HG02588 (cell line): Measurements from ENCODE around the gene ANTXR2.
"Not testable (repeated sequence)": the region's sequence is repeated elsewhere in the genome, so short reads cannot be mapped to it uniquely, and the experiment has no call there.

Experiments used
- ATAC-seq: cut with Tn5 transposase; IDR thresholded peaks from one replicate; pipeline ENCODE4 v1.9.1; 2021; ENCODE audit warnings: mild to moderate bottlenecking, moderate library complexity; ENCODE audit not compliant: unreplicated experiment

The ANTXR2 gene

DNA sequence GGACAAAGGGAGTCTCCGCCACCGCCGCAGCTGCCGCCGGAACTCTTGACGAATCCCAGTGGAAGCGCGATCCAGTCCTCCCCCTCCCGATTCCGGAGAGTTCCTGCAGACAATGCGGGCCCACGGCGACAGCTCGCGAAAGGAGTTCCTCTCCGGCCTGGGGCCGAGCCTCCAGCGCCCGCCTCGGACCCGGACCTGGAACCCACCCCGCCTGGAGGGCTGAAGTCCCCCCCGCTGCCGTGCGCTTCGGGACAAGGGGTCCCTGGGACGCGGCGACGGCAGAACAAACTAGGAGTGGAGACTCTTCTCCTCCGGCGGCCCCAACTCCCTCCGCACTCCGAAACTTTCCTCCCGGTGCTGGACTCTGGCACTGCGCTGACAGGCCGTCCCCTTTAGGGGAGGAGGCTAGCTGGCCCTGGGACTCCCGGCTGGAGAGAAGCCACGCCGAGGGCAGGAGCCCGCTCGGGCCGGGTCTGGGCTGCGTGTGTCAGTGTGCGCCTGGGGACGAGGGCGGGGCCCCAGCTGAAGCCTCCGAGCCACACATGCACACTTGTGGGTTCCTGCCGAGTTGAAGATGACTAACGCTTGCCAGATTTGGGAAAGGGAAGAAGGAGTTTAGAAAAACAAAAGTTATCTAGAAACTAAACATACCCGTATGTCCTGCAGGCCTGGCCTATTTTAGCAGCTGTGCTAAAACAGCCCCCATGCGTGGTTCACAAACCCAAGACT is at the start of gene ANTXR2:
TSS of gene ANTXR2 (minus strand) at position 486 of the 729 bp plus-strand sequence. CDS start 669 bp downstream, outside the sequence.
- peak; percentile 68 for ATAC-seq

DNA sequence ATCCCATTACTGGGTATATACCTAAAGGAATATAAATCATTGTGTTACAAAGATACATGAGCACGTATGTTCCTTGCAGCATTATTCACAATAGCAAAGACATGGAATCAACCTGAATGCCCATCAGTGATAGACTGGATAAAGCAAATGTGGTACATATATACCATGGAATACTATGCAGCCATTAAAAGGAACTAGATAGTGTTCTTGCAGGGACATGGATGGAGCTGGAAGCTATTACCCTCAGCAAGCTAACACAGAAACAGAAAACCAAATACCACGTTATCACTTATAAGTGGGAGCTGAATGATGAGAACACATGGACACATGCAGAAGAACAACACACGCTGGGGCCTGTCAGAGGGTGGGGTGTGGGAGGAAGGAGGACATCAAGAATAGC is 48.8 kb upstream of the ANTXR2 start:
- ATAC-seq = not testable (repeated sequence)

DNA sequence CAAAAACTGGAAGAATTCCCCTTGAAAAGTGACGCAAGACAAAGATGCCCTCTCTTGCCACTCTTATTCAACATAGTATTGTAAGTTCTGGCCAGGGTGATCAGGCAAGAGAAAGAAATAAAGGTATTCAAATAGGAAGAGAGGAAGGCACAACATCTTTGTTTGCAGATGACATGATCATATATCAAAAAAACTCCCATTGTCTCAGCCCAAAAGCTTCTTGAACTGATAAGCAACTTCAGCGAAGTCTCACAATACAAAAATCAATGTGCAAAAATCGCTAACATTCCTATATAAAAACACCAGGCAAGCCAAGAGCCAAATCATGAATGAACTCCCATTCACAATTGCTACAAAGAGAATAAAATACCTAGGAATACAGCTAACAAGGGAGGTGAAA is 46.6 kb upstream of the ANTXR2 start:
- ATAC-seq = not testable (repeated sequence)

DNA sequence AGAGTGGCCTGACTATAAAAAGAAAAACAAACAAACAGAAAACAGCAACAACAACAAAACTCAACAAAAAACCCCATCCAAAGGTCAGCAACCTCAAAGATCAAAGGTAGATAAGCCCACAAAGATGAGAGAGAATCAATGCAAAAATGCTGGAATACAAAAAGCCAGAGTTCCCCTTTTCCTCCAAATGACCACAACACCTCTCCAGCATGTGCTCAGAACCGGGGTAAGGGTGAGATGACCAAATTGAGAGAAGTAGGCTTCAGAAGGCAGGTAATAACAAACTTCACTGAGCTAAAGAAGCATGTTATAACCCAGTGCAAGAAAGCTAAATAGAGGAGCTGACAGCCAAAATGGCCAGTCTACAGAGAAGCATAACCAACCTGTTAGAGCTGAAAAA is 43.5 kb upstream of the ANTXR2 start:
- no peak for ATAC-seq

DNA sequence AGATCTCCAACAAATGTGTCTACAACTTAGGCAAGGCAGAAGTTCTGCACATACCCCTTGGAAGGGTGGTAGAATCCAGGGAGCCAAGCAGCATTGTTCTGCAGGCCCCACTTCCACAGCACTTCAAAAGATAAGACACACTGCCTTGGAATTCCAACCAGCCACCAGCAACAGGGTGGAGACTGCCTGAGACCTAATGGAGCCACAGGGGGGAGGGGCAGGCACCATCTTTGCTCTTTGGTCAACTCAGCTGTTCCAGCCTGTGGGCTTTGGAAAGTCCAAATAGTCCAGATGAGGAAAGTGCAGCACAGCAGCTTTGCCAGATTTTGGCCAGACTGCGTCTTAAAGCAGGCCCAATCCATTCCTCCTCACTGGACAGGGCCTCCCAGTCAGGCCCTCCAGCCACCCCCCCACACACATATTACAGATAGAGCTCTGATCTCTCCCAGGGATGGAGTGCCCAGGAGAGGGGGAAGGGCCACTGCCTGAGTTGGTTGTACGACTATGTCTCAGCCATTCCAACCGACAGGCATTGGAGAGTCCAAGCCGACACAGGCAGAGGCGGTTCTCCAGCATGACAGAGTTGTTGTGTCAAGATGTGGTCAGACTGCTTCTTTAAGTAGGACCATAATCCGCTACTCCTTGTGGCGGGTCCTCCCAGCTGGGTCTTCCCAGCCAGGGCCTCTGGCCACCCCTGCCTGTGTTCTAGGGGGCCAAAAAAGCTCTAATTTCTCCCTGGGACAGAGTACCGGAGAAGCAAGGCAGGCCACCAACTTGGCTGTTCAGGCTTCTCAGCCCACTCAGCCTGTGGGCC is 42.5 kb upstream of the ANTXR2 start:
- ATAC-seq = no peak

DNA sequence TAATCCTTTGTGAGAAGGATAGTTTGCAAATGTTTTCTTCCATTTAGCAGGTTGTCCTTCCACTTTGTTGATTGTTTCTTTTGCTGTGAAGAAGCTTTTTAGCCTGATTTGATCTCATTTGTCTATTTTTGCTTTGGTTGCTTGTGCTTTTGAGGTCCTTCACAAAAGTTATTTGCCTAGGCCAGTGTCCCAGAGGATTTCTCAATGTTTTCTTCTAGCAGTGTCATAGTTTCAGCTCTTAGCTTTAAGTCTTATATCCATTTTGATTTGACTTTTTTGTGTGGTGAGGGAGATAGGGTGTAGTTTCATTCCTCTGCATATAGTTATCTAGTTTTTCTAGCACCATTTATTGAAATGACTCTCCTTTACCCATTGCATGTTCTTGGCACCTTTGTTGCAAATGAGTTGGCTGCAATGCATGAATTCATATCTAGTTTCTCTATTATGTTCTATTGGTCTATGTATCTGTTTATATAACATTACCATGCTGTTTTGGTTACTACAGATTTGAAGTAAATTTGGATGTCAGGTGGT is 41.8 kb upstream of the ANTXR2 start:
- no peak for ATAC-seq

DNA sequence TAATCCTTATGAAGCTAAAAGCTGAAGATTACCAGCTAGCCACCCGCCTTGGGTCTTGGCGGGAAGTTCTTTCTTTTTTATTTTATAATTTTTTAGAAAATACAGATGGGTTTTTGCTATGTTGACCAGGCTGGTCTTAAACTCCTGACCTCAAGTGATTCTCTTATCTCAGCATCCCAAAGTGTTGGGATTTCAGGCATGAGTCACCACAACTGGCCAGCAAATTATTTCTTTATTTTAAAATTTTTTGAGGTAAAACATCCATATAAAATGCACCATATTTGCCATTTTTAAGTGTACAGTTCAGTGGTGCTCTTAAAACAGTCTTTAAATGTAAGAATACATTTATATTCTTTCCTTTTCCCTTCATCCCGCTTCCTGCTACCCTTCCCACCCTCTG is 40.6 kb upstream of the ANTXR2 start:
- ATAC-seq = no peak

DNA sequence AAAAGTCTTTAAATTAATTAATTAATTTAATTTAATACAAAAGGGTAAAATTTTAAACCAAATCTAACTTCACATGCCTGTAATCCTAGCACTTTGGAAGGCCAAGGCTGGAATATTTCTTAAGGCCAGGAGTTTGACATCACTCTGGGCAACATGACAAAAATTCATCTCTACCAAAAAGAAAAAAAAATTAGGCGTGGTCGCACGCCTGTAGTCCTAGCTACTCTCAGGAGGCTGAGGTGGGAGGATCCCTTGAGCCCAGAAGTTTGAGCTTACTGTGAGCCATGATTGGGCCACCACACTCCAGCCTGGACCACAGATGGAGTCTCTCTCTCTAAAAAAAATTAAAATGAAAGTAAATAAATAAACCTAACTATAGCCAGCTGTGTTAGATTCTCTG is 39.2 kb upstream of the ANTXR2 start:
- ATAC-seq = no peak

DNA sequence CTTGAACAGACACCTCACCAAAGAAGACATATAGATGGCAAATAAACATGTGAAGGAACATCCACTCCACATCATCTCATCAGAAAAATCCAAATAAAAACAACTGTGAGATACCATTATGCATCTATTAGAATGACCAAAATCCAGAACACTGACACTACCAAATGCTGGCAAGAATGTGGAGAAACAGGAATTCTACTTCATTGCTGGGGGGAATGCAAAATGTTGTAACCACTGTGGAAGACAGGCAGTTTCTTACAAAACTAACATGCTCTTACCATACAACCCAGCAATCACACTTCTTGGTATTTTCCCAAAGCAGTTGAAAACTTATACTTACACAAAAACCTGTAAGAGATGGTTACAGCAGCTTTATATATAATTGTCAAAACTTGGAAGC is 38.2 kb upstream of the ANTXR2 start:
- no peak for ATAC-seq

DNA sequence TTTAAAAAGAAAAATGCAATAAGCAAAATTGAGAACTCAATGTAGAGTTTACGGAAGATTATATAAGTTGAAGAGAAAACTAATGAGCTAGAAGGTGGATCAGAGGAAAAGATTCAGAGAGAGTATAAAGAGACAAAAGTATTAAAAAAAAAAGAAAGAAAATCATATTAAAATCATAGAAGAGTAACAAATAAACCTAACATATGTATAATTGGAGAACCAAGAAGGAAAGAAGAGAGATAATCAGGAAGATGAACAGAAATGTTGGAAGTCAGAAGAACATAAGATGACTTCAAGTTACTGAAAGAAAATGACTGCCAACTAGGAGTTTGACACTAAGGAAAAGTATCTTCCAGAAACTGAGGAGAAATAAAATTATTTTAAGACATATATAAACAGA is 34.3 kb upstream of the ANTXR2 start:
- no peak for ATAC-seq

DNA sequence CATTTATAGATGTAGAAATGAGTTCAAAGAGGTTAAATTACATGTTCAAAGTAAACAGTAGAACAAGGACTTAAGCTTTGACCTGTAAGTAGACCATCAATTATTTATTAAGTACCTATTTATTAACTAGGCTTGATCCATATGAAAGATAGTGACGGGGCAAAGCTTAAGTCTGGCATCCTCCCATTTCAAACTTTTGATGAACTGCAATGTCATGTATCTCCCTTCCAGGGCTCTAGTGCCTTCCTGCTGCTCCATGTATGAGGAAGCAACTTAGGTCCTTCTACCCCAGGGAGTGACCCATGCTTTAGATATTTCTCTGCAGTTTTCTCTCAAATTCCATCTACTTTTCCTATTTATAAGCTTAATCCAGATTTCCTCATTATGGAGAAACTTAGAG is 31.9 kb upstream of the ANTXR2 start:
- no peak for ATAC-seq

DNA sequence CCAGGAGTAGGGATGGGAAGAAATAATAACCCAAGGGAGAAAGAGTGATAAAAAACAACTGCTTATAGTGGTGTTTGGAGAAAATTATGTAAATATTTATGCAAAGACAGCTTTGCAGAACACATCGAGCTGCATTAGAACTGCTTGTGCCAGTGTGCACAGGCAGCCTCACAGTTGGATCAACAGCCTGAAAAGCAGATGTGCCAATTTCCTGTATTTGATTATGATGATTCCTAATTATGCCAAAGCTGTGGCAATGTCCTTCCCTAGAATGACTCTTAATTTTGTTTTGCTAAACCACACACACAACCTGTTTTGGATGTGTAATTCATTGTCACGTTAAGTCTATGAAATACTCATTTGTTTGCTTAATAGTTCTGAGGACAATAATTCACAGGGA is 30.6 kb upstream of the ANTXR2 start:
- no peak for ATAC-seq

DNA sequence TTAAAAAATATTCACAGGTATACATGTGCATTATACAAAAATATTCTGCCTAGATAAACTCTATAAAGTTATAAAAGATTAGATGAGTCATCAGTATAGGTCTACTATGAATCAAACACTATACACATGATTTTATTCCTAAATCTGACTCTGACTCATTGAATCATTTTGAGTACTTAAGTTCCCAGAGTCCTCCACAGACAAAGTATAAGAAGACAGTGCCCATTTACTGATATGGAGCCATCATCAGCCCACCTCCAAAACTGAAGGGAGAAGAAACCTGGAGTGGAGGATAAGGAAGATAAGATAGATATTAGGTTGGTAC is 28.7 kb upstream of the ANTXR2 start:
- no peak for ATAC-seq

DNA sequence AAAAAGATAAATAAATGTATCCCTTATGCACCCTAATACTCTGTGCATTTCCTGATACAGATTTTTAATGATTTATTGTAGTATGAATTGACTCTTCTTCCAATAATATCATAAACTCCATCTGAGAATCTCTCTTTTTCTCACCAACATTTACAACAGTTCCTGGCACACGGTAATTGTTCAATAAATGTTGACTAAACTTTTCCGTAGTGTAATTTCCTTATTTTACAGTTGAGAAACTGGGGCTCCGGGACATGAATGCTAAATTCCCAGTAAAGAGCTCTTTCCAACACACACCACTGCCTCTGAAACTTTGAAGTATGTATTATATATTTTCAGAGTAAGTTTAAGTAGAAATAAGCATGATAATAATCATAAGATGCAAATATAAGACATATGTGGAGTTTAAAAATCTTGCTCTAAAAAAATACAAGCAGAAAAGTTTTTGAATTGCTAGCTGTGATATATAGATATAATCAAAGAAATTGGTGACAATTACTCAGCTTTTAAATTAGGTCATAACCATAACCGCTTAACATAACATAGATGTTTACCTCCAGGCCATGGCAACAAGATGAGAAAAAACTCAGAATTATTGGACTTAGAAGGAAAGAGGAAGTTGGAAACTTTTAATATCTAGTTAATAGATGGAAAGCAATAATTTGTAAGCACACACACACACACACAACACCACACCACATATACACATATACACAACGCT is 28.2 kb upstream of the ANTXR2 start:
- no peak for ATAC-seq

DNA sequence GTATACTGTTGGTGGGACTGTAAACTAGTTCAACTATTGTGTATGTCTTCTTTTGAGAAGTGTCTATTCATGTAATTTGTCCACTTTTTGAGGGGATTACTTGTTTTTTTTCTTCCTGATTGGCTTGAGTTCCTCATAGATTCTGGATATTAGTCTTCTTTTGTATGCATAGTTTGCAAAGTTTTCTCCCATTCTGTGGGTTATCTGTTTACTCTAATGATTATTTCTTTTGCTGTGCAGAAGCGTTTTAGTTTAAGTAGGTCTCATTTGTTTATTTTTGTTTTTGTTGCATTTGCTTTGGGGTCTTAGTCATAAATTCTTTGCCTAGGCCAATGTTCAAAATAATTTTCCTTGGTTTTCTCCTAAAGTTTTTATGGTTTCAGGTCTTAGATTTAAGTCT is 26.6 kb upstream of the ANTXR2 start:
- ATAC-seq = no peak

DNA sequence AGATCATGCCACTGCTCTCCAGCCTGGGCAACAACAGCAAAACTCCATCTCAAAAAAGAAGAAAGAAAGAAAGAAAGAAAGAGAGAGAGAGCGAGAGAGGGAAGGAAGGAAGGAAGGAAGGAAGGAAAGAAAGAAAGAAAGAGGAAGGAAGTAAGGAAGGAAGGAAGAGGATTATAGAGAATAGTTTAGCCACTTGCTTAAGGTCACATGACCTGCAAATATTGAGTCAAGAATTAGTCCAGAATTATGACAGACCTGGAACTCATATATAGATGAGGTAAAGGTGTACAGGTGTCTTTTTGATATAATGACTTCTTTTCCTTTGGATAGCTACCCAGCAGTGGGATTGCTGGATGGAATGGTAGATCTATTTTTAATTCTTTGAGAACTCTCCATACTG is 25.6 kb upstream of the ANTXR2 start:
- ATAC-seq = no peak

DNA sequence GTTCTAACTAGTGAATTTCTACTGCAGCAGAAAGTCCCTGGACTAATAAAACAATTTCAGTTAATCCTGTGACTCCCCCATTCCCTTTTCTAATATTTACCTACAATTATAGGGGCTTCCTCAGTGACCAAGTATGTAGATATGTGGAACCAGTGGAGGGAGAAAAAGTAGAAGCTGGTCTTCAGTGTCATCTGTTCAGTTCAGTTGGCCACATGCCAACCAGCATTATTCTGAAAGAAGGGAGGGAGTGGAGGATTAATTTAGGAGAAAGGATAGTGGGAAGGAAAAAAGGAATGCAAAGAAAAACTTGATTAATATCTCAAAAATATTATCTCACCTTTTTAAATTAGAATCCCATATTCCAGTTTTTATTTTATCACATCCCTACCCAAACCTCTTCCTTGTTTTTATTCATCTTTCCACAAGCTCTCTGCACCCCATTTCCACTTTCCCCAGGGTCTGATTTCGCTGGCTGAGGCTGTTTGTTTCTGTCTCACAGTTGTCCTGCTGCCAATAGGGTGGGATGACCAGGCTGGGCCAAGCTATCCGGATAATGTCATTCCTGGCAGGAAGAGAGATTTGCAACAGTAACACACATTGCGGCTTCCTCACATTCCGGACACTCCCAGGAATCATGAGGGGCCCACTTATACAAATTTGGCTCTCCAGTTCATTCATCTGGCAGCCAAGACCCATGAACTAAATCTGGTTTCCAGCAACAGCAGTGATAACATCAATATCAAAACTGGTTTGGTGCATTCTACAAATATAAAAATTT is 24.6 kb upstream of the ANTXR2 start:
- no peak for ATAC-seq

DNA sequence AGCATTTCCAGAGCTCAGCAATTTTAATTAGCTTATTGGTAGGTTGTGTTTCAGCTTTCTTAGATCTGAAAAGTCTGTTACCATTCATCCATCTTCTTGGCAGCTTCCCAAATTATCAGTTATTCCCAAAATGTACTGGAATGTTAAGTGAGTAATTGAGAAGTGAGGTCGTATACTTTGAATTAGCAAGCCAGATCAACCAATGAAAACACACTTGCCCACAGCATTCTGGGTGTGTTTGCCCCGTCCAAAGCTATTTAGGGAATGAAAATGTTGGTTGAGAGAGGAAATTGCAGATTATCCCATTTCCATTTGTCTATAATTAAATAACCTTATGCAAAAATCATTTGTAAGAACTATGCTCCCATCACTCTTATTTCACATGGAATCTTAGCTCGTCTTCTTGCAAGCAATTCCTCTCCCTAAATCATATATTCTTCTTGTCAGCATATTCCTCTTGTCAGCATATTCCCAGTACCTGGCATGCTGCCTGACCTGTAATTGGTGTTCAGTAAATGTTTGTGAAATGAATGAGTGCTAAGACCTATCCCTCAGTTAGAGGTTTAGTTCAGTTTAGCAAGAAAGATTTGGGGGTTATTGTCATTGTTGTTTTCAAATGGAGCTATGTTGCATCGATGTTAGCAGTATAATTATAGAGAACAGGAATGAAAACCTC is 23.3 kb upstream of the ANTXR2 start:
- no peak for ATAC-seq

DNA sequence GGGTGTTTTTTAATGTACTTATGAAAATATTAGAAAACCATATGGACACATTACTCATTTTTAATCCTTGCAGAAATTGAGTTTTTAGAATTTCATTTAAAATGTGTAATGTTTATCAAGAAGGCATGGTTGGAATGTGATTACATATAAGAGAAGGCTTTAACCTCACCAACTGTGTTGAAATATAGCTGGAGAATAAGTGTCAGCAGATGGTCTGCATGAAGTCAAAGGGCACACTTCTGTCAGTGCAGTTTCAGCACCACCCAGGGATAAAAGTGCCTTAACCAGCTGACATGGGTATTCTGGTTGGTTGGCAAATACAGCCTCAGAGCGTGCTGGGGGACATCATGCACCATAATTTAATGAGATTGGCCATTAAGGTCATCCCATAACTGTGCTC is 21.2 kb upstream of the ANTXR2 start:
- ATAC-seq = no peak

DNA sequence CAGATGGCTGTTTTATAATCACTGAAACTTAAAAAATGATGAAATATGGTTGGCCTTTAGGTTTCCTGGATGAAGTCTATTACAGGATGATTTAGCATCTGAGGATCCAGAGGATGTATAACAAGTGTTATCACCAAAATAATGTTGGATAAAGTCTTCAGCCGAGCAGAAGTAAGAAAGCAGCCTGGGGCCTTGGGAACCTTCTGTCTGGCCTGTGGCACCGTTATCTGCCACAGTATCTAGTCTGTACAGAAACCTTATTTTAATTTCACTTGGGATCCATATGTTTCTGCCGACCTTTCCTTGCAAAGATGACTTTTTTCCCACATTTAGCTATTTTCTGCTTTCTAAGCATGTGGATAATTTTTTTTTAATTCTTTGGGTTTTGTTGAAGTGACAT is 20.5 kb upstream of the ANTXR2 start:
- no peak for ATAC-seq
